Tibial artery (tissue), 4 donors: ENCODE results near the gene SH2D4B.
A peak's percentile ranks its signal among the peaks of the same experiment; 100 is the strongest.

Experiments
- DNase-seq, 2 donors: peaks; one replicate each; pipeline ENCODE4 v3.0.0-alpha.2; 2019
- H3K27ac ChIP-seq, 2 donors: fragments of 200-600 bp; sonication (generic) in 1 of 2; 1 replicate in 1 of 2; 2 replicates in 1 of 2; pipeline ENCODE4 v1.5.1; 2018 to 2019; ENCODE audit warnings: mild to moderate bottlenecking in 1 of 2
- H3K27me3 ChIP-seq, 2 donors: fragments of 200-600 bp; sonication (generic) in 1 of 2; one replicate each; pipeline versions ENCODE4 v1.5.1 to v1.6.0; 2016 to 2019
- H3K36me3 ChIP-seq, 3 donors: fragments of 200-600 bp; sonication (generic) in 2 of 3; one replicate each; pipeline ENCODE4 v1.5.1; 2016 to 2019; ENCODE audit warnings: mild to moderate bottlenecking in 2 of 3
- H3K4me1 ChIP-seq, 4 donors: fragments of 200-600 bp; sonication (generic) in 2 of 4; 1 replicate in 3 of 4; 2 replicates in 1 of 4; pipeline ENCODE4 v1.5.1; 2016 to 2019
- H3K4me3 ChIP-seq, 2 donors: fragments of 200-600 bp; sonication (generic) in 1 of 2; 1 replicate in 1 of 2; 2 replicates in 1 of 2; pipeline ENCODE4 v1.5.1; 2018 to 2019; ENCODE audit warnings: mild to moderate bottlenecking in 2 of 2
- H3K9me3 ChIP-seq, 3 donors: fragments of 200-600 bp; sonication (generic) in 1 of 3; one replicate each; pipeline ENCODE4 v1.5.1; 2016 to 2019
- CTCF ChIP-seq, 2 experiments: fragments of 200-600 bp in 1 of 2; fragments of 450-650 bp in 1 of 2; IDR thresholded peaks; one replicate each; pipeline ENCODE4 v1.5.1; 2017 to 2019; ENCODE audit warnings: antibody characterized with exemption in 2 of 2, mild to moderate bottlenecking in 1 of 2, moderate library complexity in 1 of 2
- intact Hi-C: fragments of 100-400 bp; cut with DNase I; formaldehyde crosslinking; loops from one replicate; pipeline ENCODE4 v1.15.0; 2023; ENCODE audit warnings: low total_unique reads

Gene SH2D4B

GRCh38 chr10:80536361-80536835 lies 1.3 kb upstream of the SH2D4B start:
- intact Hi-C loops = no loop called here
- Histone ChIP-seq H3K36me3 (no peaks in the 10 kb centered on the region), H3K4me1 (peaks cover 0 to 3% (median 0%) of the 10 kb centered on the region in 4 donors), H3K4me3 (peak overlapping the region; percentile 48 to 49), H3K27ac (peak overlapping the region; percentile 36 to 45), H3K9me3 (no peaks in the 10 kb centered on the region), H3K27me3 (peaks cover 0 to 5% of the 10 kb centered on the region in 2 donors)
- DNase-seq = peak in 1 of 2 donors; percentile 48
- no peak for TF ChIP-seq CTCF (IDR thresholded peaks at IDR 0.05)

GRCh38 chr10:80537086-80537735 lies 491 bp upstream of the SH2D4B start:
- intact Hi-C loops = no loop called here
- H3K36me3 ChIP-seq = no peaks in the 10 kb centered on the region
- peak in 1 of 2 donors; percentile 33 for DNase-seq
- no peaks in the 10 kb centered on the region for H3K9me3 ChIP-seq
- peaks cover 0 to 5% of the 10 kb centered on the region in 2 donors for H3K27me3 ChIP-seq
- TF ChIP-seq CTCF (IDR thresholded peaks at IDR 0.05) = no peak
- H3K4me3 ChIP-seq = no peak overlapping the region
- peaks cover 0 to 3% (median 0%) of the 10 kb centered on the region in 4 donors for H3K4me1 ChIP-seq
- no peak overlapping the region for H3K27ac ChIP-seq

- intact Hi-C loops = no loop called here
Measured at GRCh38 chr10:80538481-80539185, 931 bp downstream of the SH2D4B start.

GRCh38 chr10:80539421-80540031 lies 1.8 kb downstream of the SH2D4B start:
- Histone ChIP-seq H3K27me3 (peaks cover 0 to 5% of the 10 kb centered on the region in 2 donors), H3K4me1 (peaks cover 0 to 3% (median 0%) of the 10 kb centered on the region in 4 donors), H3K27ac (no peak overlapping the region), H3K9me3 (no peaks in the 10 kb centered on the region), H3K36me3 (no peaks in the 10 kb centered on the region), H3K4me3 (no peak overlapping the region)
- intact Hi-C loops = no loop called here
- TF ChIP-seq CTCF (IDR thresholded peaks at IDR 0.05) = no peak
- DNase-seq = no peak

More at GRCh38 chr10:80538481-80539185, 931 bp downstream of the SH2D4B start:
- H3K27me3 ChIP-seq = peaks cover 0 to 5% of the 10 kb centered on the region in 2 donors
- no peak for TF ChIP-seq CTCF (IDR thresholded peaks at IDR 0.05)
- H3K4me1 ChIP-seq = peaks cover 0 to 3% (median 0%) of the 10 kb centered on the region in 4 donors
- no peak for DNase-seq
- H3K4me3 ChIP-seq = no peak overlapping the region
- no peaks in the 10 kb centered on the region for H3K36me3 ChIP-seq
- H3K9me3 ChIP-seq = no peaks in the 10 kb centered on the region
- H3K27ac ChIP-seq = no peak overlapping the region

- Histone ChIP-seq H3K9me3 (no peaks in the 10 kb centered on the region), H3K4me1 (peaks cover 0 to 3% (median 0%) of the 10 kb centered on the region in 4 donors), H3K27me3 (peaks cover 0 to 5% of the 10 kb centered on the region in 2 donors), H3K4me3 (no peak overlapping the region), H3K36me3 (no peaks in the 10 kb centered on the region), H3K27ac (no peak overlapping the region)
- intact Hi-C loops = no loop called here
- no peak for TF ChIP-seq CTCF (IDR thresholded peaks at IDR 0.05)
- DNase-seq = no peak
Measured at GRCh38 chr10:80540136-80540535, 2.4 kb downstream of the SH2D4B start.
